ENCODE results near the gene SPP1.

DNA sequence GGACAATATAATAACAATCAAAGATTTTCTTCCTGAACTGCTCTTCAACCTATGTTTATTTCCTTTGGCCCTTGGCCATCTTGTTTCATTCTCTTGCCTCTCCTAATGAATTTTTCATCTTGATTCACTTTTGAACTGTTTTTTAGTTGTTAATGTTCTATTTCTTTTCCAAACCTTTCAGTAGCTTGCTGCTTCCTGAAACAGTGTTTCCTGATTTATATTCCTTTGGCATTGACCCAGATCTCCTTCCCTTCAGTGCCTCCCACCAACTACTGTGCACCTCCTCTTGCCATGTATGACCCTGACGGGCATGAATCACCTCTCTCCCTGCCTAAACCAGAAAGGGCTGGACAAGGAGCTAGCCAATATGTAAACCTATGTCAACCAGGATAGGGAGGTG lies 25.6 kb upstream of the SPP1 start:
- TF ChIP-seq, protein P1, sequence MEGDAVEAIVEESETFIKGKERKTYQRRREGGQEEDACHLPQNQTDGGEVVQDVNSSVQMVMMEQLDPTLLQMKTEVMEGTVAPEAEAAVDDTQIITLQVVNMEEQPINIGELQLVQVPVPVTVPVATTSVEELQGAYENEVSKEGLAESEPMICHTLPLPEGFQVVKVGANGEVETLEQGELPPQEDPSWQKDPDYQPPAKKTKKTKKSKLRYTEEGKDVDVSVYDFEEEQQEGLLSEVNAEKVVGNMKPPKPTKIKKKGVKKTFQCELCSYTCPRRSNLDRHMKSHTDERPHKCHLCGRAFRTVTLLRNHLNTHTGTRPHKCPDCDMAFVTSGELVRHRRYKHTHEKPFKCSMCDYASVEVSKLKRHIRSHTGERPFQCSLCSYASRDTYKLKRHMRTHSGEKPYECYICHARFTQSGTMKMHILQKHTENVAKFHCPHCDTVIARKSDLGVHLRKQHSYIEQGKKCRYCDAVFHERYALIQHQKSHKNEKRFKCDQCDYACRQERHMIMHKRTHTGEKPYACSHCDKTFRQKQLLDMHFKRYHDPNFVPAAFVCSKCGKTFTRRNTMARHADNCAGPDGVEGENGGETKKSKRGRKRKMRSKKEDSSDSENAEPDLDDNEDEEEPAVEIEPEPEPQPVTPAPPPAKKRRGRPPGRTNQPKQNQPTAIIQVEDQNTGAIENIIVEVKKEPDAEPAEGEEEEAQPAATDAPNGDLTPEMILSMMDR (IDR thresholded peaks at IDR 0.05 in 2 of 3, conservative IDR thresholded peaks at IDR 0.05 in 1 of 3; ENCODE audit: control insufficient read depth in 2 of 3, extremely low read depth in 1 of 3, insufficient read depth in 1 of 3, low read depth in 3 of 3, low read length in 3 of 3) = no peak
- no peak for TF ChIP-seq EZH2 (IDR thresholded peaks at IDR 0.05; ENCODE audit: borderline replicate concordance, control insufficient read depth, low read depth, low read length)
- TF ChIP-seq RAD21 (IDR thresholded peaks at IDR 0.05; ENCODE audit: insufficient read depth, low read depth, low read length) = no peak
- TF ChIP-seq POLR2A (IDR thresholded peaks at IDR 0.05; ENCODE audit: low read depth, low read length) = no peak
- no peak for TF ChIP-seq CEBPB (IDR thresholded peaks at IDR 0.05; ENCODE audit: borderline replicate concordance in 1 of 2, low read depth in 2 of 2, low read length in 2 of 2)

Data from GM12878 (cell line).